Endothelial cell of umbilical vein (primary cell): ENCODE results near the gene GTF2IRD1. TPM values are rescaled to one million over a fixed set of nuclear protein-coding genes. Genes with fewer than 3 reads are reported as not detected.

Source experiments
- BruUV-seq: library from RNA; stranded (reverse); fragments of 400-500 nt; replicated peaks from 2 replicates; lab custom pipeline; 2021; lab: Mats Ljungman, UMichigan
- CTCF ChIA-PET: fragments of 300-600, 350-600 bp; sonication (Branson Sonifier 250); formaldehyde crosslinking; loops from one replicate; lab custom pipeline; 2021; ENCODE audit warnings: antibody characterized with exemption, inconsistent platforms; lab: Charles Lee
- POLR2A ChIA-PET: fragments of 300-600, 350-600 bp; sonication (Branson Sonifier 250); formaldehyde crosslinking; loops from one replicate; lab custom pipeline; 2021; ENCODE audit warnings: antibody characterized with exemption, inconsistent platforms; lab: Charles Lee
- DNase-seq: peaks from one replicate; pipeline ENCODE4 v3.0.0-alpha.2; 2011; ENCODE audit warnings: low read depth, low spot score
- FAIRE-seq: peaks from 2 replicates; lab custom pipeline; 2011; peaks lifted over from hg19 to GRCh38; lab: Jason Lieb, UNC
- H2AFZ ChIP-seq: 2 replicates; pipeline ENCODE4 v1.6.0; 2012; ENCODE audit warnings: low read depth, low read length, control low read depth, inconsistent platforms
- H3K27ac ChIP-seq: 2 replicates; pipeline ENCODE4 v1.5.1; 2011; ENCODE audit warnings: low read depth, mild to moderate bottlenecking, control low read depth, low read length, moderate library complexity; ENCODE audit not compliant: insufficient read depth
- H3K27me3 ChIP-seq, 2 experiments: 2 replicates each; pipeline versions ENCODE4 v1.6.0 to v1.6.1; 2011; ENCODE audit warnings: low read length in 2 of 2, mixed read lengths in 1 of 2; ENCODE audit not compliant: control insufficient read depth in 2 of 2, insufficient read depth in 2 of 2
- H3K36me3 ChIP-seq, 2 experiments: 2 replicates in 1 of 2; 3 replicates in 1 of 2; pipeline ENCODE4 v1.5.1; 2011; ENCODE audit warnings: low read length in 2 of 2, mild to moderate bottlenecking in 1 of 2, moderate library complexity in 1 of 2; ENCODE audit not compliant: control insufficient read depth in 2 of 2, insufficient read depth in 2 of 2; ENCODE audit errors: extremely low read depth in 1 of 2
- H3K4me1 ChIP-seq: 3 replicates; pipeline ENCODE4 v1.5.1; 2011; ENCODE audit warnings: mild to moderate bottlenecking, low read length; ENCODE audit not compliant: control insufficient read depth, insufficient read depth; ENCODE audit errors: extremely low read depth
- H3K4me2 ChIP-seq: 2 replicates; pipeline ENCODE4 v1.6.1; 2011; ENCODE audit warnings: low read length, control low read depth, mixed read lengths; ENCODE audit not compliant: insufficient read depth
- H3K4me3 ChIP-seq, 3 experiments: fragments of 200-600 bp in 1 of 3; sonication (generic), shearing (Covaris generic) in 1 of 3; replicated peaks in 1 of 3; 2 replicates each; pipeline ENCODE4 v1.5.1; 2011 to 2016; ENCODE audit warnings: control low read depth in 3 of 3, low read length in 3 of 3, mild to moderate bottlenecking in 2 of 3, inconsistent platforms in 1 of 3, low read depth in 1 of 3, moderate library complexity in 1 of 3; ENCODE audit not compliant: insufficient read depth in 1 of 3
- H3K79me2 ChIP-seq: 2 replicates; pipeline ENCODE4 v1.6.0; 2012; ENCODE audit warnings: low read length, inconsistent platforms; ENCODE audit not compliant: control insufficient read depth, insufficient read depth
- H3K9ac ChIP-seq: replicated peaks from 2 replicates; pipeline ENCODE3; 2011; ENCODE audit warnings: low read length, control low read depth; ENCODE audit not compliant: insufficient read depth; ENCODE audit errors: extremely low read depth
- H3K9me1 ChIP-seq: replicated peaks from 3 replicates; pipeline ENCODE4 v1.6.0; 2011; ENCODE audit warnings: mild to moderate bottlenecking, low read length; ENCODE audit not compliant: control insufficient read depth, insufficient read depth; ENCODE audit errors: extremely low read depth
- H3K9me3 ChIP-seq: replicated peaks from 2 replicates; pipeline ENCODE4 v1.5.1; 2012; ENCODE audit warnings: low read length, inconsistent platforms; ENCODE audit not compliant: control insufficient read depth, insufficient read depth
- H4K20me1 ChIP-seq: replicated peaks from 2 replicates; pipeline ENCODE3; 2011; ENCODE audit warnings: mild to moderate bottlenecking, low read length; ENCODE audit not compliant: control insufficient read depth, insufficient read depth; ENCODE audit errors: extremely low read depth
- EZH2 ChIP-seq: IDR thresholded peaks from 2 replicates; pipeline ENCODE4 v1.6.1; 2012; ENCODE audit warnings: borderline replicate concordance, low read depth, mild to moderate bottlenecking, moderate library complexity, low read length, inconsistent platforms; ENCODE audit not compliant: severe bottlenecking
- FOS ChIP-seq: IDR thresholded peaks from 2 replicates; pipeline ENCODE4 v1.6.1; 2011; ENCODE audit warnings: mild to moderate bottlenecking, low read length, moderate library complexity, borderline replicate concordance; ENCODE audit not compliant: insufficient read depth
- GATA2 ChIP-seq: IDR thresholded peaks from 2 replicates; pipeline ENCODE4 v1.7.0; 2011; ENCODE audit warnings: low read depth, mild to moderate bottlenecking, moderate library complexity, mixed read lengths, low read length; ENCODE audit not compliant: insufficient read length, insufficient read depth
- JUN ChIP-seq: IDR thresholded peaks from 2 replicates; pipeline ENCODE4 v1.6.1; 2011; ENCODE audit warnings: borderline replicate concordance, low read depth; ENCODE audit not compliant: insufficient read length, insufficient read depth
- MAX ChIP-seq: IDR thresholded peaks from 2 replicates; pipeline ENCODE4 v1.6.1; 2011; ENCODE audit not compliant: insufficient read depth, insufficient read length
- MYC ChIP-seq: IDR thresholded peaks from one replicate; pipeline ENCODE4 v1.6.1; 2011; ENCODE audit warnings: mild to moderate bottlenecking, low read depth, low read length
- POLR2A ChIP-seq: IDR thresholded peaks from 2 replicates; pipeline ENCODE4 v1.6.1; 2012; ENCODE audit warnings: low read depth, mild to moderate bottlenecking, control low read depth, low read length
- POLR2AphosphoS5 ChIP-seq: IDR thresholded peaks from 2 replicates; pipeline ENCODE4 v1.6.1; 2012; ENCODE audit warnings: low read depth, mild to moderate bottlenecking, control low read depth, low read length, moderate library complexity; ENCODE audit not compliant: insufficient read depth
- dilution Hi-C: fragments of 300-500 bp; cut with MboI; formaldehyde crosslinking; loops from one replicate; pipeline ENCODE4 v1.15.0; 2019; ENCODE audit warnings: low sequenced_read_pairs; ENCODE audit not compliant: extremely low pct_ligation_motif_present
- intact Hi-C: fragments of 100-400 bp; cut with micrococcal nuclease; formaldehyde crosslinking; loops from one replicate; pipeline ENCODE4 v1.10.0; 2022
- polyA plus RNA-seq, 4 experiments: library from polyadenylated mRNA; depleted of rRNA in 3 of 4; stranded (reverse) in 3 of 4; unstranded in 1 of 4; fragments of >200 nt; gene quantifications; 2 replicates each; pipeline versions ENCODE4 v1.2.1 to v1.2.3, GENCODE V29; 2011 to 2012; ENCODE audit warnings: missing spikeins in 1 of 4
- total RNA-seq: library from RNA; stranded (reverse); gene quantifications from 2 replicates; pipeline ENCODE4 v1.2.3, GENCODE V29; 2021
- TF ChIP-seq, protein P1 (sequence below), 2 donors: IDR thresholded peaks; 1 replicate in 1 of 2; 2 replicates in 1 of 2; pipeline ENCODE4 v1.5.1; 2011; ENCODE audit warnings: low read length in 2 of 2, mild to moderate bottlenecking in 2 of 2, moderate library complexity in 2 of 2, control low read depth in 1 of 2, inconsistent platforms in 1 of 2, low read depth in 1 of 2; ENCODE audit not compliant: insufficient read depth in 1 of 2; ENCODE audit errors: extremely low read depth in 1 of 2

The GTF2IRD1 gene
- total and polyA plus RNA-seq, 2 donors (not counting 3 experiments of a cell fraction or from before 2014, with no cell fraction given): 14.2 to 24.2 TPM

GRCh38 chr7:74623135-74623534 is 169.4 kb downstream of the GTF2IRD1 start:
- dilution Hi-C loops (no loop called here), intact Hi-C loops (no loop called here)
- Histone ChIP-seq H3K27me3 (no peaks in the 10 kb centered on the region), H2AFZ (no peak overlapping the region), H4K20me1 (no peaks in the 10 kb centered on the region), H3K79me2 (no peaks in the 10 kb centered on the region), H3K27ac (no peak overlapping the region), H3K4me1 (no peaks in the 10 kb centered on the region), H3K4me3 (no peak overlapping the region), H3K9ac (no peak overlapping the region), H3K9me1 (no peaks in the 10 kb centered on the region), H3K4me2 (no peak overlapping the region), H3K36me3 (no peaks in the 10 kb centered on the region), H3K9me3 (no peaks in the 10 kb centered on the region)
- no peak for TF ChIP-seq JUN
- TF ChIP-seq, protein P1, sequence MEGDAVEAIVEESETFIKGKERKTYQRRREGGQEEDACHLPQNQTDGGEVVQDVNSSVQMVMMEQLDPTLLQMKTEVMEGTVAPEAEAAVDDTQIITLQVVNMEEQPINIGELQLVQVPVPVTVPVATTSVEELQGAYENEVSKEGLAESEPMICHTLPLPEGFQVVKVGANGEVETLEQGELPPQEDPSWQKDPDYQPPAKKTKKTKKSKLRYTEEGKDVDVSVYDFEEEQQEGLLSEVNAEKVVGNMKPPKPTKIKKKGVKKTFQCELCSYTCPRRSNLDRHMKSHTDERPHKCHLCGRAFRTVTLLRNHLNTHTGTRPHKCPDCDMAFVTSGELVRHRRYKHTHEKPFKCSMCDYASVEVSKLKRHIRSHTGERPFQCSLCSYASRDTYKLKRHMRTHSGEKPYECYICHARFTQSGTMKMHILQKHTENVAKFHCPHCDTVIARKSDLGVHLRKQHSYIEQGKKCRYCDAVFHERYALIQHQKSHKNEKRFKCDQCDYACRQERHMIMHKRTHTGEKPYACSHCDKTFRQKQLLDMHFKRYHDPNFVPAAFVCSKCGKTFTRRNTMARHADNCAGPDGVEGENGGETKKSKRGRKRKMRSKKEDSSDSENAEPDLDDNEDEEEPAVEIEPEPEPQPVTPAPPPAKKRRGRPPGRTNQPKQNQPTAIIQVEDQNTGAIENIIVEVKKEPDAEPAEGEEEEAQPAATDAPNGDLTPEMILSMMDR (IDR thresholded peaks at IDR 0.05; ENCODE audit: extremely low read depth in 1 of 2, insufficient read depth in 1 of 2, low read depth in 1 of 2, low read length in 2 of 2): no peak
- no peak for TF ChIP-seq POLR2AphosphoS5
- TF ChIP-seq FOS: no peak
- TF ChIP-seq MAX: no peak
- TF ChIP-seq POLR2A: no peak
- TF ChIP-seq MYC: no peak
- TF ChIP-seq GATA2: no peak
- TF ChIP-seq EZH2: no peak
- ChIA-PET CTCF (interaction anchor here (1.3 kb wide), 1 partner anchor 9 kb away, joined by 3 read pairs; no protein-coding TSS in a partner anchor), POLR2A (no interaction called here)
- no peak for DNase-seq
- FAIRE-seq: no peak
- no TSS peak for BruUV-seq
